WTC11 (cell line): ENCODE measurements around the gene ISG20. TPM values are rescaled to one million over a fixed set of nuclear protein-coding genes. Genes with fewer than 3 reads are reported as not detected.

ENCODE experiments used
- ATAC-seq: fragments of 200-7000 bp; cut with Tn5 transposase; 2 replicates; pipeline ENCODE4 v1.10.0; 2021; ENCODE audit warnings: mild to moderate bottlenecking, moderate library complexity
- CTCF ChIA-PET: fragments of 300-600 bp; sonication (Branson Sonifier 250); formaldehyde crosslinking; loops from one replicate; lab custom pipeline; 2021; ENCODE audit warnings: antibody characterized with exemption; lab: Charles Lee
- POLR2A ChIA-PET: fragments of 350-600 bp; sonication (Branson Sonifier 250); formaldehyde crosslinking; loops from one replicate; lab custom pipeline; 2021; ENCODE audit warnings: antibody characterized with exemption; lab: Charles Lee
- DNase-seq: peaks from one replicate; pipeline ENCODE4 v3.0.0; 2021; ENCODE audit warnings: low spot score
- H3K27ac Mint-ChIP-seq: 2 replicates; pipeline ENCODE4 v1.8.0; 2021; ENCODE audit warnings: mixed read lengths
- H3K27me3 Mint-ChIP-seq: 2 replicates; pipeline ENCODE4 v1.8.0; 2021; ENCODE audit warnings: low read depth, mild to moderate bottlenecking, moderate library complexity, mixed read lengths
- H3K36me3 Mint-ChIP-seq: 2 replicates; pipeline ENCODE4 v1.8.0; 2021; ENCODE audit warnings: mixed read lengths
- H3K4me1 Mint-ChIP-seq: 2 replicates; pipeline ENCODE4 v1.8.0; 2022; ENCODE audit warnings: mixed read lengths
- H3K4me3 Mint-ChIP-seq: 2 replicates; pipeline ENCODE4 v1.8.0; 2021; ENCODE audit warnings: mild to moderate bottlenecking, moderate library complexity, mixed read lengths
- H3K9me3 Mint-ChIP-seq: 2 replicates; pipeline ENCODE4 v1.8.0; 2021; ENCODE audit warnings: mixed read lengths
- FOXJ3 ChIP-seq: sonication (generic); formaldehyde crosslinking; IDR thresholded peaks from 2 replicates; pipeline ENCODE4 v1.9.0; 2021; ENCODE audit warnings: missing genetic modification reagents, mild to moderate bottlenecking, borderline replicate concordance
- JAZF1 ChIP-seq: fragments of 250-450 bp; sonication (Bioruptor Pico); IDR thresholded peaks from 2 replicates; pipeline ENCODE4 v1.9.0; 2021; ENCODE audit warnings: moderate library complexity, mild to moderate bottlenecking, inconsistent platforms
- NR3C1 ChIP-seq: sonication (generic); formaldehyde crosslinking; conservative IDR thresholded peaks from 2 replicates; pipeline ENCODE4 v1.8.1; 2023; ENCODE audit warnings: low read depth, mild to moderate bottlenecking, missing genetic modification reagents
- RELA ChIP-seq: sonication (generic); formaldehyde crosslinking; IDR thresholded peaks from 2 replicates; pipeline ENCODE4 v1.8.1; 2022; ENCODE audit warnings: missing genetic modification reagents, mild to moderate bottlenecking, borderline replicate concordance
- SOX15 ChIP-seq: fragments of 250-450 bp; sonication (Bioruptor Pico); IDR thresholded peaks from 2 replicates; pipeline ENCODE4 v1.9.0; 2021; ENCODE audit warnings: mild to moderate bottlenecking
- TCF7 ChIP-seq: sonication (generic); formaldehyde crosslinking; IDR thresholded peaks from 2 replicates; pipeline ENCODE4 v1.8.0; 2022; ENCODE audit warnings: mild to moderate bottlenecking, low read depth, missing genetic modification reagents, moderate library complexity
- ZNF121 ChIP-seq: sonication (generic); formaldehyde crosslinking; IDR thresholded peaks from 2 replicates; pipeline ENCODE4 v1.8.0; 2023; ENCODE audit warnings: missing genetic modification reagents
- ZNF396 ChIP-seq: fragments of 250-450 bp; sonication (Bioruptor Pico); IDR thresholded peaks from 2 replicates; pipeline ENCODE4 v1.8.0; 2021; ENCODE audit warnings: mild to moderate bottlenecking, moderate library complexity, borderline replicate concordance
- ZNF423 ChIP-seq: fragments of 250-450 bp; sonication (Bioruptor Pico); IDR thresholded peaks from 2 replicates; pipeline ENCODE4 v2.1.2; 2022; ENCODE audit warnings: mild to moderate bottlenecking, moderate library complexity
- ZNF671 ChIP-seq: fragments of 250-450 bp; sonication (Bioruptor Pico); IDR thresholded peaks from 2 replicates; pipeline ENCODE4 v1.8.0; 2021; ENCODE audit warnings: mild to moderate bottlenecking
- total RNA-seq: library from RNA; stranded (reverse); gene quantifications from 3 replicates; pipeline ENCODE4 v1.2.3, GENCODE V29; 2021
- TF ChIP-seq, protein P1 (sequence below): fragments of 250-450 bp; sonication (Bioruptor Pico); IDR thresholded peaks from 2 replicates; pipeline ENCODE4 v1.8.0; 2021; ENCODE audit warnings: mild to moderate bottlenecking
- TF ChIP-seq, protein P2 (sequence below): sonication (generic); formaldehyde crosslinking; IDR thresholded peaks from 2 replicates; pipeline ENCODE4 v1.8.1; 2023; ENCODE audit warnings: mild to moderate bottlenecking, moderate library complexity, missing genetic modification reagents
- TF ChIP-seq, protein P3 (sequence below): sonication (generic); formaldehyde crosslinking; IDR thresholded peaks from 2 replicates; pipeline ENCODE4 v1.8.1; 2023; ENCODE audit warnings: mild to moderate bottlenecking, missing genetic modification reagents
- TF ChIP-seq, protein P4 (sequence below): sonication (generic); formaldehyde crosslinking; IDR thresholded peaks from 2 replicates; pipeline ENCODE4 v1.8.0; 2022; ENCODE audit warnings: mild to moderate bottlenecking, missing genetic modification reagents
- TF ChIP-seq, protein P5 (sequence below): sonication (generic); formaldehyde crosslinking; IDR thresholded peaks from 2 replicates; pipeline ENCODE4 v1.8.0; 2022; ENCODE audit warnings: missing genetic modification reagents
- TF ChIP-seq, protein P6 (sequence below): fragments of 250-450 bp; sonication (Bioruptor Pico); IDR thresholded peaks from 2 replicates; pipeline ENCODE4 v2.1.2; 2022; ENCODE audit warnings: mild to moderate bottlenecking, moderate library complexity
- TF ChIP-seq, protein P7 (sequence below): sonication (generic); formaldehyde crosslinking; IDR thresholded peaks from 2 replicates; pipeline ENCODE4 v1.8.1; 2023; ENCODE audit warnings: mild to moderate bottlenecking, missing genetic modification reagents, moderate library complexity
- TF ChIP-seq, protein P8 (sequence below): fragments of 250-450 bp; sonication (Bioruptor Pico); IDR thresholded peaks from 2 replicates; pipeline ENCODE4 v1.9.0; 2021; ENCODE audit warnings: mild to moderate bottlenecking, borderline replicate concordance

Gene ISG20
- total RNA-seq, 1 experiment from 2014 or later: 5.6 TPM

DNA sequence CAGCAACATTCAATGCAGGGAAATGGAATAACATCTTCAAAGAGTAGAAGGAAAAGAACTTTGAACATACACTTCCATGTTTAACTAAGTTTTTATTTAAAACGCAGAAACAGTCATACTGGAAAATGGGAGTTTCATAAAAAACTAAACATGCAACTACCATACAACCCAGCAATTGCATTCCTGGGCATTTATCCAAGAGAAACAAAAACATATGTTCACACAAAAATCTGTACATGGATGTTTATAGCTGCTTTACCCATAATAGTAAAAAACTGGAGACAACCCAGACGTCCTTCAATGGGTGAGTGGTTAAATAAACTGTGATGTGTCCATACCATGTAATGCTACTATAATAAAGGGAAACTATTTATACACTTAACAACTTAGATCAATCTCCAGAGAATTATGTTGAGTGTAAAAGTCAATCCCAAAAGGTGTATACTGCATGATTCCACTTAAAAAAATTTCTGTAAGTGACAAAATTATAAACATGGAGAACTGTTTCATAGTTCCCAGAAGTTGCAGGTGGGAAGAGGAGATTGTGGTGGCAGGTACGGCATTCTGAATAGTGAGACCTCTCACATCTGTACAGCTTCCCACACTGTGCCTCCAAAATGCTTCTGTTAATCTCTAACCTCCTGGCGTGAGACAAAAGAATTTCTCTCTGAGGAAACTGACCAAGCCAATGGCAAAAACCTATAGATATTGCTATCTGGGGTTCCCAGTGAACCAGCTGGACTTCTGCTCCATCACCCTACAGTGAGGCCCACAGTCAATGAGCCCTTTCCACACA is 23.1 kb downstream of the ISG20 start:
- no peaks in the 10 kb centered on the region for H3K27me3 Mint-ChIP-seq
- H3K27ac Mint-ChIP-seq: no peak overlapping the region
- ATAC-seq (no peak), DNase-seq (no peak)
- H3K4me1 Mint-ChIP-seq: peaks cover 2% of the 10 kb centered on the region; the same call in 1 of the 2 replicates
- no peak overlapping the region for H3K4me3 Mint-ChIP-seq
- ChIA-PET CTCF (no interaction called here), POLR2A (no interaction called here)
- no peaks in the 10 kb centered on the region for H3K9me3 Mint-ChIP-seq
- no peaks in the 10 kb centered on the region for H3K36me3 Mint-ChIP-seq
- TF ChIP-seq, protein P1, sequence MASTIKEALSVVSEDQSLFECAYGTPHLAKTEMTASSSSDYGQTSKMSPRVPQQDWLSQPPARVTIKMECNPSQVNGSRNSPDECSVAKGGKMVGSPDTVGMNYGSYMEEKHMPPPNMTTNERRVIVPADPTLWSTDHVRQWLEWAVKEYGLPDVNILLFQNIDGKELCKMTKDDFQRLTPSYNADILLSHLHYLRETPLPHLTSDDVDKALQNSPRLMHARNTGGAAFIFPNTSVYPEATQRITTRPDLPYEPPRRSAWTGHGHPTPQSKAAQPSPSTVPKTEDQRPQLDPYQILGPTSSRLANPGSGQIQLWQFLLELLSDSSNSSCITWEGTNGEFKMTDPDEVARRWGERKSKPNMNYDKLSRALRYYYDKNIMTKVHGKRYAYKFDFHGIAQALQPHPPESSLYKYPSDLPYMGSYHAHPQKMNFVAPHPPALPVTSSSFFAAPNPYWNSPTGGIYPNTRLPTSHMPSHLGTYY: no peak
- TF ChIP-seq, protein P2, sequence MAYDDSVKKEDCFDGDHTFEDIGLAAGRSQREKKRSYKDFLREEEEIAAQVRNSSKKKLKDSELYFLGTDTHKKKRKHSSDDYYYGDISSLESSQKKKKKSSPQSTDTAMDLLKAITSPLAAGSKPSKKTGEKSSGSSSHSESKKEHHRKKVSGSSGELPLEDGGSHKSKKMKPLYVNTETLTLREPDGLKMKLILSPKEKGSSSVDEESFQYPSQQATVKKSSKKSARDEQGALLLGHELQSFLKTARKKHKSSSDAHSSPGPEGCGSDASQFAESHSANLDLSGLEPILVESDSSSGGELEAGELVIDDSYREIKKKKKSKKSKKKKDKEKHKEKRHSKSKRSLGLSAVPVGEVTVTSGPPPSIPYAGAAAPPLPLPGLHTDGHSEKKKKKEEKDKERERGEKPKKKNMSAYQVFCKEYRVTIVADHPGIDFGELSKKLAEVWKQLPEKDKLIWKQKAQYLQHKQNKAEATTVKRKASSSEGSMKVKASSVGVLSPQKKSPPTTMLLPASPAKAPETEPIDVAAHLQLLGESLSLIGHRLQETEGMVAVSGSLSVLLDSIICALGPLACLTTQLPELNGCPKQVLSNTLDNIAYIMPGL (CRISPR knock-in tag): no peak
- TF ChIP-seq ZNF423 (CRISPR knock-in tag) (no peak), JAZF1 (no peak), SOX15 (no peak), TCF7 (CRISPR knock-in tag) (no peak), ZNF396 (CRISPR knock-in tag) (no peak), FOXJ3 (CRISPR knock-in tag) (no peak), NR3C1 (CRISPR knock-in tag) (no peak), ZNF121 (CRISPR knock-in tag) (no peak)
- TF ChIP-seq, protein P3, sequence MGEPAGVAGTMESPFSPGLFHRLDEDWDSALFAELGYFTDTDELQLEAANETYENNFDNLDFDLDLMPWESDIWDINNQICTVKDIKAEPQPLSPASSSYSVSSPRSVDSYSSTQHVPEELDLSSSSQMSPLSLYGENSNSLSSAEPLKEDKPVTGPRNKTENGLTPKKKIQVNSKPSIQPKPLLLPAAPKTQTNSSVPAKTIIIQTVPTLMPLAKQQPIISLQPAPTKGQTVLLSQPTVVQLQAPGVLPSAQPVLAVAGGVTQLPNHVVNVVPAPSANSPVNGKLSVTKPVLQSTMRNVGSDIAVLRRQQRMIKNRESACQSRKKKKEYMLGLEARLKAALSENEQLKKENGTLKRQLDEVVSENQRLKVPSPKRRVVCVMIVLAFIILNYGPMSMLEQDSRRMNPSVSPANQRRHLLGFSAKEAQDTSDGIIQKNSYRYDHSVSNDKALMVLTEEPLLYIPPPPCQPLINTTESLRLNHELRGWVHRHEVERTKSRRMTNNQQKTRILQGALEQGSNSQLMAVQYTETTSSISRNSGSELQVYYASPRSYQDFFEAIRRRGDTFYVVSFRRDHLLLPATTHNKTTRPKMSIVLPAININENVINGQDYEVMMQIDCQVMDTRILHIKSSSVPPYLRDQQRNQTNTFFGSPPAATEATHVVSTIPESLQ (CRISPR knock-in tag): no peak
- TF ChIP-seq, protein P4, sequence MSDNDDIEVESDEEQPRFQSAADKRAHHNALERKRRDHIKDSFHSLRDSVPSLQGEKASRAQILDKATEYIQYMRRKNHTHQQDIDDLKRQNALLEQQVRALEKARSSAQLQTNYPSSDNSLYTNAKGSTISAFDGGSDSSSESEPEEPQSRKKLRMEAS: no peak
- TF ChIP-seq, protein P5, sequence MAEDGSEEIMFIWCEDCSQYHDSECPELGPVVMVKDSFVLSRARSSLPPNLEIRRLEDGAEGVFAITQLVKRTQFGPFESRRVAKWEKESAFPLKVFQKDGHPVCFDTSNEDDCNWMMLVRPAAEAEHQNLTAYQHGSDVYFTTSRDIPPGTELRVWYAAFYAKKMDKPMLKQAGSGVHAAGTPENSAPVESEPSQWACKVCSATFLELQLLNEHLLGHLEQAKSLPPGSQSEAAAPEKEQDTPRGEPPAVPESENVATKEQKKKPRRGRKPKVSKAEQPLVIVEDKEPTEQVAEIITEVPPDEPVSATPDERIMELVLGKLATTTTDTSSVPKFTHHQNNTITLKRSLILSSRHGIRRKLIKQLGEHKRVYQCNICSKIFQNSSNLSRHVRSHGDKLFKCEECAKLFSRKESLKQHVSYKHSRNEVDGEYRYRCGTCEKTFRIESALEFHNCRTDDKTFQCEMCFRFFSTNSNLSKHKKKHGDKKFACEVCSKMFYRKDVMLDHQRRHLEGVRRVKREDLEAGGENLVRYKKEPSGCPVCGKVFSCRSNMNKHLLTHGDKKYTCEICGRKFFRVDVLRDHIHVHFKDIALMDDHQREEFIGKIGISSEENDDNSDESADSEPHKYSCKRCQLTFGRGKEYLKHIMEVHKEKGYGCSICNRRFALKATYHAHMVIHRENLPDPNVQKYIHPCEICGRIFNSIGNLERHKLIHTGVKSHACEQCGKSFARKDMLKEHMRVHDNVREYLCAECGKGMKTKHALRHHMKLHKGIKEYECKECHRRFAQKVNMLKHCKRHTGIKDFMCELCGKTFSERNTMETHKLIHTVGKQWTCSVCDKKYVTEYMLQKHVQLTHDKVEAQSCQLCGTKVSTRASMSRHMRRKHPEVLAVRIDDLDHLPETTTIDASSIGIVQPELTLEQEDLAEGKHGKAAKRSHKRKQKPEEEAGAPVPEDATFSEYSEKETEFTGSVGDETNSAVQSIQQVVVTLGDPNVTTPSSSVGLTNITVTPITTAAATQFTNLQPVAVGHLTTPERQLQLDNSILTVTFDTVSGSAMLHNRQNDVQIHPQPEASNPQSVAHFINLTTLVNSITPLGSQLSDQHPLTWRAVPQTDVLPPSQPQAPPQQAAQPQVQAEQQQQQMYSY (CRISPR knock-in tag): no peak

DNA sequence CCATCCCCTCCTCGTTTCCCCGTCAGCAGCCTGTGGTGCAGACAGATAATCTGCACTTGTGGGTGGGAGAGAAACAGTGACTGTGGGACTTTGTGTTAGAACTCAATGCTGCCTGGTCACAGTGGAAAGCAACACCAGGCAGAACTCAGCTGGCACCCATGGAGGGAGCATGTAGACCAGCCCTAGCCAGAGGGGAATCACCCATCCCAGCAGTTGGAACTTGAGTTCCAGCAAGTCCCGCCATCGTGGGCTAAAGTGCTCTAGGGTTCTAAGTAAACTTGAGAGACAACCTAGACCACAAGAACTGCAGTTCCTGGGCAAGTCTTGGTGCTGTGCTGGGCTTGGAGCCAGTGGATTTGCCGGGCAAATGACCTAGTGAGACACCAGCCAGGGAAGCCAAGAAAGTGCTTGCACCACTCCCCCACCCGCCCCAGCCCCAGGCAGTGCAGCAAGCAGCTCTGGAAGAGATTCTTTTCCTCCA is 24.4 kb downstream of the ISG20 start:
- Mint-ChIP-seq H3K36me3 (no peaks in the 10 kb centered on the region), H3K27me3 (no peaks in the 10 kb centered on the region), H3K4me1 (no peaks in the 10 kb centered on the region), H3K4me3 (no peak overlapping the region), H3K27ac (no peak overlapping the region), H3K9me3 (no peaks in the 10 kb centered on the region)
- POLR2A ChIA-PET: no interaction called here
- ATAC-seq: no peak
- DNase-seq: no peak
- CTCF ChIA-PET: interaction anchor here (0.8 to 2.1 kb wide), 3 partner anchors 39 to 508 kb away, joined by 3 to 10 read pairs (median 3); no protein-coding TSS in a partner anchor
- TF ChIP-seq ZNF671 (CRISPR knock-in tag): no peak
- no peak for TF ChIP-seq RELA (CRISPR knock-in tag)
- TF ChIP-seq, protein P6, sequence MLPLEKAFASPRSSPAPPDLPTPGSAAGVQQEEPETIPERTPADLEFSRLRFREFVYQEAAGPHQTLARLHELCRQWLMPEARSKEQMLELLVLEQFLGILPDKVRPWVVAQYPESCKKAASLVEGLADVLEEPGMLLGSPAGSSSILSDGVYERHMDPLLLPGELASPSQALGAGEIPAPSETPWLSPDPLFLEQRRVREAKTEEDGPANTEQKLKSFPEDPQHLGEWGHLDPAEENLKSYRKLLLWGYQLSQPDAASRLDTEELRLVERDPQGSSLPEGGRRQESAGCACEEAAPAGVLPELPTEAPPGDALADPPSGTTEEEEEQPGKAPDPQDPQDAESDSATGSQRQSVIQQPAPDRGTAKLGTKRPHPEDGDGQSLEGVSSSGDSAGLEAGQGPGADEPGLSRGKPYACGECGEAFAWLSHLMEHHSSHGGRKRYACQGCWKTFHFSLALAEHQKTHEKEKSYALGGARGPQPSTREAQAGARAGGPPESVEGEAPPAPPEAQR: no peak
- TF ChIP-seq, protein P7, sequence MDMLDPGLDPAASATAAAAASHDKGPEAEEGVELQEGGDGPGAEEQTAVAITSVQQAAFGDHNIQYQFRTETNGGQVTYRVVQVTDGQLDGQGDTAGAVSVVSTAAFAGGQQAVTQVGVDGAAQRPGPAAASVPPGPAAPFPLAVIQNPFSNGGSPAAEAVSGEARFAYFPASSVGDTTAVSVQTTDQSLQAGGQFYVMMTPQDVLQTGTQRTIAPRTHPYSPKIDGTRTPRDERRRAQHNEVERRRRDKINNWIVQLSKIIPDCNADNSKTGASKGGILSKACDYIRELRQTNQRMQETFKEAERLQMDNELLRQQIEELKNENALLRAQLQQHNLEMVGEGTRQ (CRISPR knock-in tag): no peak
- TF ChIP-seq, protein P8, sequence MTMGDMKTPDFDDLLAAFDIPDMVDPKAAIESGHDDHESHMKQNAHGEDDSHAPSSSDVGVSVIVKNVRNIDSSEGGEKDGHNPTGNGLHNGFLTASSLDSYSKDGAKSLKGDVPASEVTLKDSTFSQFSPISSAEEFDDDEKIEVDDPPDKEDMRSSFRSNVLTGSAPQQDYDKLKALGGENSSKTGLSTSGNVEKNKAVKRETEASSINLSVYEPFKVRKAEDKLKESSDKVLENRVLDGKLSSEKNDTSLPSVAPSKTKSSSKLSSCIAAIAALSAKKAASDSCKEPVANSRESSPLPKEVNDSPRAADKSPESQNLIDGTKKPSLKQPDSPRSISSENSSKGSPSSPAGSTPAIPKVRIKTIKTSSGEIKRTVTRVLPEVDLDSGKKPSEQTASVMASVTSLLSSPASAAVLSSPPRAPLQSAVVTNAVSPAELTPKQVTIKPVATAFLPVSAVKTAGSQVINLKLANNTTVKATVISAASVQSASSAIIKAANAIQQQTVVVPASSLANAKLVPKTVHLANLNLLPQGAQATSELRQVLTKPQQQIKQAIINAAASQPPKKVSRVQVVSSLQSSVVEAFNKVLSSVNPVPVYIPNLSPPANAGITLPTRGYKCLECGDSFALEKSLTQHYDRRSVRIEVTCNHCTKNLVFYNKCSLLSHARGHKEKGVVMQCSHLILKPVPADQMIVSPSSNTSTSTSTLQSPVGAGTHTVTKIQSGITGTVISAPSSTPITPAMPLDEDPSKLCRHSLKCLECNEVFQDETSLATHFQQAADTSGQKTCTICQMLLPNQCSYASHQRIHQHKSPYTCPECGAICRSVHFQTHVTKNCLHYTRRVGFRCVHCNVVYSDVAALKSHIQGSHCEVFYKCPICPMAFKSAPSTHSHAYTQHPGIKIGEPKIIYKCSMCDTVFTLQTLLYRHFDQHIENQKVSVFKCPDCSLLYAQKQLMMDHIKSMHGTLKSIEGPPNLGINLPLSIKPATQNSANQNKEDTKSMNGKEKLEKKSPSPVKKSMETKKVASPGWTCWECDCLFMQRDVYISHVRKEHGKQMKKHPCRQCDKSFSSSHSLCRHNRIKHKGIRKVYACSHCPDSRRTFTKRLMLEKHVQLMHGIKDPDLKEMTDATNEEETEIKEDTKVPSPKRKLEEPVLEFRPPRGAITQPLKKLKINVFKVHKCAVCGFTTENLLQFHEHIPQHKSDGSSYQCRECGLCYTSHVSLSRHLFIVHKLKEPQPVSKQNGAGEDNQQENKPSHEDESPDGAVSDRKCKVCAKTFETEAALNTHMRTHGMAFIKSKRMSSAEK: no peak
